SK-N-SH (cell line): ENCODE measurements around the gene EML1. TPM values are rescaled to one million over a fixed set of nuclear protein-coding genes. Genes with fewer than 3 reads are reported as not detected.

Experiments
- CTCF ChIA-PET: fragments of 300-600, 350-600 bp; formaldehyde crosslinking; extraction: SDS; loops from one replicate; lab custom pipeline; 2021; lab: Yijun Ruan, JAX
- POLR2A ChIA-PET: fragments of 350-600 bp; sonication (Branson Sonifier 250); formaldehyde crosslinking; extraction: SDS; loops from one replicate; lab custom pipeline; 2020; ENCODE audit warnings: antibody characterized with exemption, inconsistent platforms; lab: Yijun Ruan, JAX
- DNase-seq: peaks from one replicate; pipeline ENCODE4 v3.0.0; 2012
- H2AFZ ChIP-seq: fragments of 200-600 bp; sonication (generic); 2 replicates; pipeline ENCODE4 v1.8.1; 2016; ENCODE audit warnings: antibody characterized with exemption, mild to moderate bottlenecking, low read depth
- H3F3A ChIP-seq: fragments of 200-600 bp; sonication (generic); replicated peaks from 2 replicates; pipeline ENCODE3; 2016; ENCODE audit warnings: antibody characterized with exemption, mild to moderate bottlenecking; ENCODE audit not compliant: insufficient read depth
- H3K27ac ChIP-seq, 2 experiments: fragments of 200-500 bp in 1 of 2; fragments of 200-600 bp in 1 of 2; sonication (Bioruptor generic) in 1 of 2; sonication (generic), shearing (Covaris generic) in 1 of 2; 2 replicates each; pipeline versions ENCODE4 v1.5.1 to v1.6.1; 2014 to 2016; ENCODE audit warnings: low read depth in 2 of 2, inconsistent platforms in 1 of 2, low read length in 1 of 2, mild to moderate bottlenecking in 1 of 2, mixed read lengths in 1 of 2
- H3K27me3 ChIP-seq: fragments of 200-600 bp; sonication (generic), shearing (Covaris generic); 2 replicates; pipeline ENCODE4 v1.6.1; 2016; ENCODE audit warnings: mixed run types; ENCODE audit not compliant: insufficient read depth
- H3K36me3 ChIP-seq, 2 experiments: fragments of 200-500 bp in 1 of 2; fragments of 200-600 bp in 1 of 2; sonication (Bioruptor generic) in 1 of 2; sonication (generic) in 1 of 2; replicated peaks in 1 of 2; 2 replicates each; pipeline versions ENCODE3 to v1.5.1; 2014 to 2016; ENCODE audit warnings: low read length in 1 of 2, mild to moderate bottlenecking in 1 of 2; ENCODE audit not compliant: insufficient read depth in 2 of 2, control insufficient read depth in 1 of 2
- H3K4me1 ChIP-seq, 2 experiments: fragments of 200-500 bp in 1 of 2; fragments of 200-600 bp in 1 of 2; sonication (Bioruptor generic) in 1 of 2; sonication (generic), shearing (Covaris generic) in 1 of 2; 2 replicates each; pipeline versions ENCODE4 v1.5.1 to v1.6.1; 2014 to 2016; ENCODE audit warnings: low read depth in 1 of 2, low read length in 1 of 2, mixed run types in 1 of 2; ENCODE audit not compliant: insufficient read depth in 2 of 2, control insufficient read depth in 1 of 2
- H3K4me2 ChIP-seq: fragments of 200-600 bp; sonication (generic), shearing (Covaris generic); 2 replicates; pipeline ENCODE4 v1.6.1; 2017; ENCODE audit warnings: mixed run types
- H3K4me3 ChIP-seq, 2 experiments: fragments of 200-500 bp in 1 of 2; fragments of 200-600 bp in 1 of 2; sonication (Bioruptor generic) in 1 of 2; sonication (generic), shearing (Covaris generic) in 1 of 2; 2 replicates each; pipeline versions ENCODE4 v1.5.1 to v1.8.1; 2014 to 2016; ENCODE audit warnings: low read depth in 2 of 2, inconsistent platforms in 1 of 2, low read length in 1 of 2, mild to moderate bottlenecking in 1 of 2, mixed read lengths in 1 of 2, moderate library complexity in 1 of 2
- H3K79me2 ChIP-seq: fragments of 200-600 bp; sonication (generic); 2 replicates; pipeline ENCODE4 v1.8.1; 2017; ENCODE audit warnings: mild to moderate bottlenecking; ENCODE audit not compliant: insufficient read depth
- H3K9ac ChIP-seq: fragments of 200-600 bp; sonication (generic); 2 replicates; pipeline ENCODE4 v1.6.1; 2017; ENCODE audit warnings: mixed run types
- H3K9me2 ChIP-seq: fragments of 200-600 bp; sonication (generic); 2 replicates; pipeline ENCODE4 v1.6.1; 2017; ENCODE audit warnings: mixed run types
- H3K9me3 ChIP-seq: fragments of 200-600 bp; sonication (generic); 2 replicates; pipeline ENCODE4 v1.6.1; 2017; ENCODE audit warnings: mixed run types, mild to moderate bottlenecking, moderate library complexity
- H4K20me1 ChIP-seq: fragments of 200-600 bp; sonication (generic); 2 replicates; pipeline ENCODE4 v1.6.1; 2017; ENCODE audit warnings: mild to moderate bottlenecking, mixed run types; ENCODE audit not compliant: insufficient read depth
- CTCF ChIP-seq: fragments of 200-600 bp; sonication (generic); IDR thresholded peaks from 2 replicates; pipeline ENCODE4 v1.6.1; 2017; ENCODE audit warnings: antibody characterized with exemption, mild to moderate bottlenecking, moderate library complexity
- ELF1 ChIP-seq: IDR thresholded peaks from 2 replicates; pipeline ENCODE4 v1.4.0; 2012
- EP300 ChIP-seq, 2 experiments: IDR thresholded peaks; 2 replicates each; pipeline versions ENCODE4 v1.4.0 to v1.6.1; 2012; ENCODE audit warnings: borderline replicate concordance in 1 of 2, low read depth in 1 of 2, low read length in 1 of 2
- EZH2phosphoT487 ChIP-seq: fragments of 200-600 bp; sonication (generic); IDR thresholded peaks from 2 replicates; pipeline ENCODE4 v1.6.1; 2017; ENCODE audit warnings: low read depth, mixed run types, mild to moderate bottlenecking, antibody characterized with exemption, moderate library complexity, borderline replicate concordance
- FOSL2 ChIP-seq: IDR thresholded peaks from 2 replicates; pipeline ENCODE4 v1.4.0; 2012; ENCODE audit warnings: low read depth, mild to moderate bottlenecking, moderate library complexity, borderline replicate concordance
- FOXJ3 ChIP-seq: sonication (generic); formaldehyde crosslinking; IDR thresholded peaks from 2 replicates; pipeline ENCODE4 v1.5.1; 2020; ENCODE audit warnings: mild to moderate bottlenecking, missing genetic modification reagents
- FOXM1 ChIP-seq: IDR thresholded peaks from 2 replicates; pipeline ENCODE4 v1.4.0; 2012; ENCODE audit warnings: low read depth, mild to moderate bottlenecking
- GABPA ChIP-seq: IDR thresholded peaks from 2 replicates; pipeline ENCODE4 v1.4.0; 2012; ENCODE audit warnings: low read depth, mild to moderate bottlenecking
- GATA2 ChIP-seq: sonication (generic); formaldehyde crosslinking; IDR thresholded peaks from 2 replicates; pipeline ENCODE4 v1.5.0; 2020; ENCODE audit warnings: mild to moderate bottlenecking, missing genetic modification reagents
- JUND ChIP-seq: IDR thresholded peaks from 2 replicates; pipeline ENCODE4 v1.4.0; 2012
- MAX ChIP-seq: IDR thresholded peaks from 2 replicates; pipeline ENCODE4 v1.4.0; 2012; ENCODE audit warnings: low read depth
- MEF2A ChIP-seq: IDR thresholded peaks from 2 replicates; pipeline ENCODE4 v1.4.0; 2012; ENCODE audit warnings: low read depth, borderline replicate concordance
- PBX3 ChIP-seq: IDR thresholded peaks from 2 replicates; pipeline ENCODE4; 2012
- POLR2AphosphoS5 ChIP-seq: IDR thresholded peaks from 2 replicates; pipeline ENCODE4 v1.6.1; 2012; ENCODE audit warnings: low read depth, low read length
- RFX5 ChIP-seq: IDR thresholded peaks from 2 replicates; pipeline ENCODE4 v1.6.1; 2012; ENCODE audit warnings: mild to moderate bottlenecking, improper control_type of control experiment, low read length
- USF1 ChIP-seq: IDR thresholded peaks from 2 replicates; pipeline ENCODE4 v1.4.0; 2012; ENCODE audit warnings: low read depth, borderline replicate concordance
- USF2 ChIP-seq: fragments of 150-350 bp; IDR thresholded peaks from 2 replicates; pipeline ENCODE4 v1.6.1; 2017; ENCODE audit warnings: antibody characterized with exemption, low read length, low read depth, borderline replicate concordance
- WGBS: methylation state at CpG from one replicate; pipeline ENCODE4 v1.1.6; 2017; ENCODE audit warnings: low lambda C conversion rate; 5-methylcytosine and 5-hydroxymethylcytosine counted together
- polyA plus RNA-seq, 3 experiments: library from polyadenylated mRNA; depleted of rRNA; stranded (reverse); fragments of >200 nt; gene quantifications; 2 replicates each; pipeline ENCODE4 v1.2.3, GENCODE V29; 2012

Gene EML1
- polyA plus RNA-seq, 1 of the 3 experiments (the other 2 are of a cell fraction): 6.3 TPM

- no peak overlapping the region for H3K4me2 ChIP-seq
- DNase-seq: no peak
- ChIA-PET CTCF (interaction anchor here (0.8 to 1.1 kb wide), 2 partner anchors 18 to 30 kb away, joined by 3 to 4 read pairs; no protein-coding TSS in a partner anchor), POLR2A (no interaction called here)
- peaks cover 0 to 6% of the 10 kb centered on the region in 2 experiments for H3K36me3 ChIP-seq
- no peaks in the 10 kb centered on the region for H4K20me1 ChIP-seq
- WGBS: 95% methylated on average over 5 of the region's 5 CpGs
- no peaks in the 10 kb centered on the region for H3K9me3 ChIP-seq
- H3K9me2 ChIP-seq: no peaks in the 10 kb centered on the region
- no peaks in the 10 kb centered on the region for H3K79me2 ChIP-seq
- no peak overlapping the region for H3K4me3 ChIP-seq
- H3K27ac ChIP-seq: no peak overlapping the region
- no peak overlapping the region for H3K9ac ChIP-seq
- TF ChIP-seq ELF1 (no peak), PBX3 (no peak), USF2 (no peak), USF1 (no peak), MEF2A (no peak), FOXJ3 (CRISPR knock-in tag) (no peak), POLR2AphosphoS5 (no peak), JUND (no peak), EZH2phosphoT487 (no peak)
- H3K27me3 ChIP-seq: no peaks in the 10 kb centered on the region
- no peaks in the 10 kb centered on the region for H3F3A ChIP-seq
- no peak overlapping the region for H2AFZ ChIP-seq
- peaks cover 0 to 11% of the 10 kb centered on the region in 2 experiments; a peak in 2 of 4 replicates for H3K4me1 ChIP-seq
Observed at GRCh38 chr14:99928963-99929362, 135.8 kb downstream of the EML1 start.

- H3K4me3 ChIP-seq: no peak overlapping the region
- CTCF ChIA-PET: interaction anchor here (0.6 to 1.2 kb wide), 3 partner anchors 17 to 146 kb away, joined by 3 to 4 read pairs (median 3); no protein-coding TSS in a partner anchor
- POLR2A ChIA-PET: no interaction called here
- WGBS: 94% methylated on average over 6 of the region's 6 CpGs
- H2AFZ ChIP-seq: no peak overlapping the region
- H3K79me2 ChIP-seq: no peaks in the 10 kb centered on the region
- H3K9me3 ChIP-seq: no peaks in the 10 kb centered on the region
- no peaks in the 10 kb centered on the region for H3K9me2 ChIP-seq
- no peak for TF ChIP-seq FOSL2
- TF ChIP-seq USF2: no peak
- no peak for TF ChIP-seq CTCF
- TF ChIP-seq MEF2A: no peak
- no peak for TF ChIP-seq GABPA
- TF ChIP-seq PBX3: no peak
- no peak for TF ChIP-seq EZH2phosphoT487
- no peak for TF ChIP-seq ELF1
- no peak for TF ChIP-seq POLR2AphosphoS5
- no peak for TF ChIP-seq MAX
- TF ChIP-seq EP300 (IDR thresholded peaks at IDR 0.05; ENCODE audit: borderline replicate concordance in 1 of 2, low read depth in 1 of 2, low read length in 1 of 2): no peak
- TF ChIP-seq RFX5: no peak
- TF ChIP-seq FOXM1: no peak
- no peak for TF ChIP-seq GATA2
- H3F3A ChIP-seq: no peaks in the 10 kb centered on the region
- H3K9ac ChIP-seq: no peak overlapping the region
- H3K27ac ChIP-seq: no peak overlapping the region
- H3K4me2 ChIP-seq: no peak overlapping the region
- H4K20me1 ChIP-seq: no peaks in the 10 kb centered on the region
- DNase-seq: no peak
- no peaks in the 10 kb centered on the region for H3K27me3 ChIP-seq
- peaks cover 0 to 11% of the 10 kb centered on the region in 2 experiments; a peak in 2 of 4 replicates for H3K4me1 ChIP-seq
- peaks cover 0 to 6% of the 10 kb centered on the region in 2 experiments for H3K36me3 ChIP-seq
Observed at GRCh38 chr14:99929601-99930000, 136.4 kb downstream of the EML1 start.
